Measurements from ENCODE around the gene PAPPA2. TPM values are rescaled to one million over a fixed set of nuclear protein-coding genes. Genes with fewer than 3 reads are reported as not detected.

Gene PAPPA2
- total and polyA plus RNA-seq, 9 of the 15 experiments (the other 6 are each of a cell fraction or from before 2014, with no cell fraction given), result 0.01 to 0.15 (median 0.05) TPM; not detected in 2

DNA sequence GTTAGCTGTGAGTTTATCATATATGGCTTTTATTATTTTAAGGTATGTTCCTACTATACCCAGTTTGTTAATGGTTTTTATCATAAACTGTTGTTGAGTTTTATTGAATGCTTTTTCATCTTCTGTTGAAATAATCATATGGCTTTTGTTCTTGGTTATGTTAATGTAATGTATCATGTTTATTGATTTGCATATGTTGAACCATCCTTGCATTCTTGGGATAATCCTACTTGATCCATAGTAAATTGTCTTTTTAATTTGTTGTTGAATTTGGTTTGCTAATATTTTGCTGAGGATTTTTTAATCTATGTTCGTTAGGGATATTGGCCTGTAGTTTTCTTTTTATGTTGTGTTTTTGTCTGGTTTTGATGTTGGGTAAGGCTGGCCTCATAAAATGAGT, 185.6 kb downstream of the PAPPA2 start:
- TF ChIP-seq TOE1 (IDR thresholded peaks at IDR 0.05; ENCODE audit: borderline replicate concordance) (no peak), TOE1 (CRISPR knock-in tag; IDR thresholded peaks at IDR 0.05; ENCODE audit: borderline replicate concordance, low read depth) (no peak), ZNF324 (CRISPR knock-in tag; IDR thresholded peaks at IDR 0.05) (peak; percentile 91)
- BruUV-seq (replicated peaks), result no TSS peak
- ATAC-seq (no peak), DNase-seq (ENCODE audit: extremely low read depth in 1 of 4, low spot score in 3 of 4) (no peak), FAIRE-seq (no peak)
- no peaks in the 10 kb centered on the region for H3K36me3 ChIP-seq (ENCODE audit: control insufficient read depth, insufficient read depth, low read length)
- no peak overlapping the region for H3K27ac ChIP-seq (ENCODE audit: extremely low read depth, low read depth, low read length)
- no peaks in the 10 kb centered on the region for H3K9me1 ChIP-seq (ENCODE audit: control insufficient read depth, insufficient read depth, low read length)
- H3K9me3 ChIP-seq (replicated peaks; ENCODE audit: control insufficient read depth, insufficient read depth, low read depth, low read length), result no peaks in the 10 kb centered on the region
- POLR2A ChIA-PET, result no interaction called here
- CTCF ChIA-PET (ENCODE audit: low intra/inter-chr PET ratio), result no interaction called here
- H3K27me3 ChIP-seq (ENCODE audit: control insufficient read depth in 2 of 2, insufficient read depth in 2 of 2, low read length in 2 of 2), result no peaks in the 10 kb centered on the region
- no peaks in the 10 kb centered on the region for H3K79me2 ChIP-seq (ENCODE audit: control insufficient read depth, insufficient read depth, low read length)
- H4K20me1 ChIP-seq (replicated peaks; ENCODE audit: control insufficient read depth, insufficient read depth, low read length), result no peaks in the 10 kb centered on the region
- in situ Hi-C loops (cut with MboI) (no loop called here), intact Hi-C loops (cut with micrococcal nuclease) (no loop called here)
- no peaks in the 10 kb centered on the region for H3K4me1 ChIP-seq (replicated peaks in 1 of 2; ENCODE audit: control insufficient read depth in 2 of 2, insufficient read depth in 2 of 2, low read length in 2 of 2)
- H3K4me2 ChIP-seq (ENCODE audit: insufficient read depth, low read length), result no peak overlapping the region
- WGBS (ENCODE audit: insufficient coverage, low coverage, missing lambda C conversion rate), result 4% methylated on average over 1 of the region's 1 CpG
- H3K9ac ChIP-seq (ENCODE audit: insufficient read depth in 1 of 2, low read depth in 2 of 2, low read length in 2 of 2), result no peak overlapping the region
- H3K4me3 ChIP-seq, result no peak overlapping the region
- H2AFZ ChIP-seq (ENCODE audit: low read depth, low read length), result no peak overlapping the region

DNA sequence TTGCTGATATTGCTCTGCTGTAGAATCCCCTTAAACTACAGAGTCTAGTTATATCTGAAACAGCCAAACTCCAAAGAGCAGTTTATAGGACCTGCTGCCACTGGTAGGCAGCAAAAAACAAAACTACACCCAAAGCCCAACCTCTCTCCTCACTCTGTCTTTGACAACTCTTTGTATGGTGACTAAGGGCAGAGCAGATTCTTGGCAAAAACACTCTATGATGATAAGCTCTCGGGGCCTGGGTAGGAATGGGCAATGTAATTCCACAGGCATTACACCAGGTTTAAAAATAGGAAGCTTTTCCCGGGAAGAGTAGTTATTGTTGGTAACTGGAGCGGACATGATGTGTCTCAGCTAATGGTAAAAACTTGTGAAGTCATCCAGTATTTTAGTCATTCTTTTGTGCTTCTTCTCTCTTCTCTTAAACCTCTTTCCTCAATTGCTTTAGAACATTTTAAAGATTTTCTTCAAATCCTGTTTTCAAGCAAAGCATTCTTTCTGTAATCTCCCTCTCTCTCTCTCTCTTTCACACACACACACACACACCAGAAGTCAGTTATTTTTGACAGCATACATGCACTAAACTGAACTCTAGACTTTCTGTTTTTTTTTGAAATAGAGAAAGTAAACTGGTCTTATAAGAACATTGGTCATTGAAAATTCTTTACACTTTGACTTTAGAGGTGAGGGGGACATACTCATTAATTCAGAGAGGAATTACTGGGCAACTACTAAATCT, 193.5 kb downstream of the PAPPA2 start:
- H3K27me3 ChIP-seq (ENCODE audit: control insufficient read depth in 2 of 2, insufficient read depth in 2 of 2, low read length in 2 of 2), result no peaks in the 10 kb centered on the region
- ATAC-seq, result no peak
- no peaks in the 10 kb centered on the region for H3K4me1 ChIP-seq (replicated peaks in 1 of 2; ENCODE audit: control insufficient read depth in 2 of 2, insufficient read depth in 2 of 2, low read length in 2 of 2)
- no peak for DNase-seq (ENCODE audit: extremely low read depth in 1 of 4, low spot score in 3 of 4)
- CTCF ChIA-PET (ENCODE audit: low intra/inter-chr PET ratio), result no interaction called here
- WGBS (ENCODE audit: insufficient coverage, low coverage, missing lambda C conversion rate), result 2% methylated on average over 3 of the region's 3 CpGs
- BruUV-seq (replicated peaks), result no TSS peak
- FAIRE-seq, result no peak
- no peaks in the 10 kb centered on the region for H3K9me1 ChIP-seq (ENCODE audit: control insufficient read depth, insufficient read depth, low read length)
- H3K9ac ChIP-seq (ENCODE audit: insufficient read depth in 1 of 2, low read depth in 2 of 2, low read length in 2 of 2), result no peak overlapping the region
- no peaks in the 10 kb centered on the region for H3K9me3 ChIP-seq (replicated peaks; ENCODE audit: control insufficient read depth, insufficient read depth, low read depth, low read length)
- H3K27ac ChIP-seq (ENCODE audit: extremely low read depth, low read depth, low read length), result no peak overlapping the region
- H3K36me3 ChIP-seq (ENCODE audit: control insufficient read depth, insufficient read depth, low read length), result no peaks in the 10 kb centered on the region
- no peak overlapping the region for H3K4me2 ChIP-seq (ENCODE audit: insufficient read depth, low read length)
- in situ Hi-C loops (cut with MboI) (no loop called here), intact Hi-C loops (cut with micrococcal nuclease) (no loop called here)
- POLR2A ChIA-PET, result no interaction called here
- TF ChIP-seq ZNF146 (CRISPR knock-in tag; IDR thresholded peaks at IDR 0.05; ENCODE audit: unreplicated experiment) (no peak), ZC3H4 (CRISPR knock-in tag; IDR thresholded peaks at IDR 0.05; ENCODE audit: borderline replicate concordance) (no peak)
- H2AFZ ChIP-seq (ENCODE audit: low read depth, low read length), result no peak overlapping the region
- no peaks in the 10 kb centered on the region for H4K20me1 ChIP-seq (replicated peaks; ENCODE audit: control insufficient read depth, insufficient read depth, low read length)
- H3K4me3 ChIP-seq, result no peak overlapping the region
- H3K79me2 ChIP-seq (ENCODE audit: control insufficient read depth, insufficient read depth, low read length), result no peaks in the 10 kb centered on the region
